ENCODE results near the gene NEK2.

Gene NEK2

GRCh38 chr1:211619033-211619996, 56.1 kb downstream of the NEK2 start:
- no peak overlapping the region for H3K27ac Mint-ChIP-seq (ENCODE audit: low read depth)
- no peaks in the 10 kb centered on the region for H3K27me3 Mint-ChIP-seq
- ATAC-seq (replicated peaks; ENCODE audit: extremely low read depth, poor library complexity, severe bottlenecking) (no peak), DNase-seq (ENCODE audit: low spot score in 2 of 2) (no peak)
- H3K9me3 Mint-ChIP-seq, result no peaks in the 10 kb centered on the region
- no peaks in the 10 kb centered on the region for H3K4me1 Mint-ChIP-seq
- H3K4me3 Mint-ChIP-seq, result no peak overlapping the region
- no peaks in the 10 kb centered on the region for H3K36me3 Mint-ChIP-seq (ENCODE audit: insufficient read depth)

GRCh38 chr1:211616965-211617297, 58.5 kb downstream of the NEK2 start:
- H3K36me3 Mint-ChIP-seq (ENCODE audit: insufficient read depth), result no peaks in the 10 kb centered on the region
- DNase-seq (ENCODE audit: low spot score in 2 of 2) (no peak), ATAC-seq (replicated peaks; ENCODE audit: extremely low read depth, poor library complexity, severe bottlenecking) (no peak)
- H3K4me3 Mint-ChIP-seq, result no peak overlapping the region
- no peak overlapping the region for H3K27ac Mint-ChIP-seq (ENCODE audit: low read depth)
- no peaks in the 10 kb centered on the region for H3K9me3 Mint-ChIP-seq
- peaks cover 4% of the 10 kb centered on the region for H3K4me1 Mint-ChIP-seq
- H3K27me3 Mint-ChIP-seq, result no peaks in the 10 kb centered on the region

DNA sequence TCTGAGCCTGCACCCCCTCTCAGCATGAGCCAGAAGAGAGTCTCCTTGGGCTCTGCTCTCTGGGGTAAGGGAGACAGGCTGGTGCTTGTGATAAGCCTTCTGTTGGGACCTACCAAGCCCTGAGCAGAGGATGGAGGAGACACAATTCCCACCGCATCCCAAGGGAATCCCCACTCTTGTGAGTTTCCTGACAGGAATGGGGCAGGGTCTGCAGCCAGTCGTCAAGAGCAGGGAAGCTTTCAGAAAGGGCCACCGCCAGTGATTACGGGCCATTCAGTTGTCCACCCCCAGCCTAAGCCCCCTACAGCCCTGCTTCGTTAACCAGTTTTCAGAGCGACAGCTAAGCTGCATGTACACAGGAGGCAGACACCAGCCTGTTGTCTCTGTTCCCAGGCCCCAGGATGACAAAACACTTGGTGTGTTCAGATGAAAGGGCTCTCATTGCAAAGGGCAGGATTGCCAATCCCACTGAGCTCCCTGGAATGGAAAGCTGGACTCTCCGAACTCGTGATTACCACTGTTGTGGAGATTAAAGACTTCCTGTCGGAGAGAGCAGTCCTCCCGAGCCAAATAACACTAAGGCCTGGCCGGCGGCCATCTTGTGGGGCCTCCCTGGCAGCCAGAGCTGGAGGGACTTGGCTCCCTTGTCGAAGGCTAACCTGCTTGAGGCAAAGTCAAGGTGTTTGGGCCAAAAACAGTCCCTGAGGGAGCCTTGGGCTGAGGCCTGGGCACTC, 59.0 kb downstream of the NEK2 start:
- no peaks in the 10 kb centered on the region for H3K9me3 Mint-ChIP-seq
- no peaks in the 10 kb centered on the region for H3K27me3 Mint-ChIP-seq
- H3K4me1 Mint-ChIP-seq, result peaks cover 4% of the 10 kb centered on the region
- no peak for ATAC-seq (replicated peaks; ENCODE audit: extremely low read depth, poor library complexity, severe bottlenecking)
- H3K4me3 Mint-ChIP-seq, result no peak overlapping the region
- no peak for DNase-seq (ENCODE audit: low spot score in 2 of 2)
- no peak overlapping the region for H3K27ac Mint-ChIP-seq (ENCODE audit: low read depth)
- H3K36me3 Mint-ChIP-seq (ENCODE audit: insufficient read depth), result no peaks in the 10 kb centered on the region

GRCh38 chr1:211614615-211615014, 60.8 kb downstream of the NEK2 start:
- ATAC-seq (replicated peaks; ENCODE audit: extremely low read depth, poor library complexity, severe bottlenecking), result no peak
- H3K36me3 Mint-ChIP-seq (ENCODE audit: insufficient read depth), result no peaks in the 10 kb centered on the region
- H3K27me3 Mint-ChIP-seq, result no peaks in the 10 kb centered on the region
- peaks cover 4% of the 10 kb centered on the region for H3K4me1 Mint-ChIP-seq
- no peak for DNase-seq (ENCODE audit: low spot score in 2 of 2)
- no peak overlapping the region for H3K4me3 Mint-ChIP-seq
- H3K9me3 Mint-ChIP-seq, result no peaks in the 10 kb centered on the region
- H3K27ac Mint-ChIP-seq (ENCODE audit: low read depth), result no peak overlapping the region

GRCh38 chr1:211613951-211614350, 61.5 kb downstream of the NEK2 start:
- DNase-seq (ENCODE audit: low spot score in 2 of 2) (no peak), ATAC-seq (replicated peaks; ENCODE audit: extremely low read depth, poor library complexity, severe bottlenecking) (no peak)
- no peak overlapping the region for H3K27ac Mint-ChIP-seq (ENCODE audit: low read depth)
- H3K9me3 Mint-ChIP-seq, result no peaks in the 10 kb centered on the region
- H3K36me3 Mint-ChIP-seq (ENCODE audit: insufficient read depth), result no peaks in the 10 kb centered on the region
- peaks cover 4% of the 10 kb centered on the region for H3K4me1 Mint-ChIP-seq
- H3K4me3 Mint-ChIP-seq, result no peak overlapping the region
- no peaks in the 10 kb centered on the region for H3K27me3 Mint-ChIP-seq

DNA sequence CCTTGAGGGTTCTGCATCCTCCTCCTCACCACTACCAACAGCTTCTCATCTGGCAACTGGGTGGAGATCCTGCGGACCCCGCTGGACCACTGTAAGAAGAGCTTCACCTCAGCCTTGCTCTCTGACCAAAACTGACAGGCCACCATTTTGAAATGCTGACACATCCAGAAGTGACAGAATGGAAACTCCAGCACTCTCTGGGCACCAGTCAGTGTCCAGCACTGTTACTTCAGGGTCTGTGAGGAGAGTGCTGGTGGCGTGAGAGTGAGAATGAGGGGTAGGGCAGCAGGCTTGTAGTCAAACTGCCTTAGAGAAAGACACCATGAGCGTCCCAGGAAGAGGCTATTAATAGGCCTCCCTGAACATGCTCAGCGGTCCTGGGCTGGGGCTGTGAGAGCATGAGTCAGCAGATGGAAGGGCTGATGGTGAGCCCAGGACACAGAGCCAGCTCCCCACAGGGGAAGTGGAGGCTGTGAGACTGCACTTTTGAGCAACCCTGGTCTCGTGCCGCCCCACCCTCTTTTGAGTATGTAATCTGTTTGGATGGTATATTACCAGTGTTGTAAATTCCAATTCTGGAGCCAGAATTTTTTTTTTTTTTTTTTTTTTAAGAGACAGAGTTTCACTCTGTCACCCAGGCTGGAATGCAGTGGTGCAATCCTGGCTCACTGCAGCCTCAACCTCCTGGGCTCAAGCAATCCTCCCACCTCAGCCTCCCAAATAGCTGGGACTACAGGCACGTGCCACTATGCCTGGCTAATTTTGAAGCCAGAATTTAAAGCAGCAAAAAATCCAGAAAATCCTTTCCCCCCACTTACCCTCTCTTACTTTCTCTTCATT, 62.1 kb downstream of the NEK2 start:
- ATAC-seq (replicated peaks; ENCODE audit: extremely low read depth, poor library complexity, severe bottlenecking), result no peak
- no peak overlapping the region for H3K27ac Mint-ChIP-seq (ENCODE audit: low read depth)

GRCh38 chr1:211612786-211613107, 62.7 kb downstream of the NEK2 start:
- DNase-seq (ENCODE audit: low spot score in 2 of 2) (no peak), ATAC-seq (replicated peaks; ENCODE audit: extremely low read depth, poor library complexity, severe bottlenecking) (no peak)
- Mint-ChIP-seq H3K9me3 (no peaks in the 10 kb centered on the region), H3K4me3 (no peak overlapping the region), H3K4me1 (peaks cover 8% of the 10 kb centered on the region), H3K27me3 (no peaks in the 10 kb centered on the region), H3K36me3 (ENCODE audit: insufficient read depth) (no peaks in the 10 kb centered on the region), H3K27ac (ENCODE audit: low read depth) (no peak overlapping the region)

More for the DNA sequence above, 62.1 kb downstream of the NEK2 start:
- H3K4me3 Mint-ChIP-seq, result no peak overlapping the region
- no peaks in the 10 kb centered on the region for H3K27me3 Mint-ChIP-seq
- H3K4me1 Mint-ChIP-seq, result peaks cover 4% of the 10 kb centered on the region
- no peak for DNase-seq (ENCODE audit: low spot score in 2 of 2)
- H3K36me3 Mint-ChIP-seq (ENCODE audit: insufficient read depth), result no peaks in the 10 kb centered on the region
- no peaks in the 10 kb centered on the region for H3K9me3 Mint-ChIP-seq

Measured in central memory CD8-positive, alpha-beta T cell (primary cell).